CD4-positive, alpha-beta T cell treated with Interferon gamma for 1 hour (primary cell): ENCODE data around the gene MLLT10.
A peak's percentile ranks its signal among the peaks of the same experiment; 100 is the strongest.
"Not testable (repeated sequence)": the region's sequence is repeated elsewhere in the genome, so short reads cannot be mapped to it uniquely, and the experiment has no call there.

Source experiments
- DNase-seq: peaks from one replicate; pipeline ENCODE4 v3.0.0-alpha.2; 2020

Gene MLLT10

DNA sequence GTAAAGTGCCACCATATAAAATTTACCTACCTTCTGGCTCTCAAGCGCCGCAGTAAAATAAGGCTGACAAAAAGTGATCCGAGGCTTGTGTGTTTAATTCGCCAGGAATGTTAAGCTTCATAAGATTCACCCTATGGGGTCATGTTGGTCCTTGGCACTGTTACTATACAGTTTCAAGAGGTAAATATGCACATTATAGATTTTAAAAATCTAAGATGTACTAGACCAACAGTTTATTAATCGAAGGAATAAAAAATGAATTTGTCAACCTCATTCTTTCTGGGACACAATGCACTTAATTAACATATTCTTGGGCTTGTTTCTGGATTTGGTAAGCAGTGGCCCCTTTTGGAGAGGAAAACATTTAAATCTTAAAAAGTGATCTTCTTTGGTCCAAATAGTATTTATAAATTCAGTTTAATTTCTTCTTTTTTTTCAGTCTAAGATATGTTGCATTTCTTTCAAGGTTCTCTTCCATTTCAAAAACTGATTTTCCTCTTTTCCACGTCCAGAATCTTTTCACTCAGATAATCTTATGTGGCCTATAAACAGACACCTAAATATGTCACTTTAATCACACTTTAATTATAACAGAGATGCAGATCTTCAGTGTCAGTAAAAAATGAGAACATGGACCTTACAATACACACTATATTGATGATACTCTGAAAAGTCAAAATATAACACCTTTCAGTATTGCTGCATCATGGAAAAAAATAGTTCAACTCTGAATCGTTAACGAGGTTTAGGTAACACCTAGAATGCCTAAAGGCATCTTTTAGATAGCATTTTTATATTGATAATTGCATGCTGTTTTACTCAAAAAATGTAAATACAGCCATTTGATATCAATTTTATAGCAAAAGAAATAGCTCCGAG lies 4.8 kb upstream of the MLLT10 start:
- DNase-seq, result no peak

DNA sequence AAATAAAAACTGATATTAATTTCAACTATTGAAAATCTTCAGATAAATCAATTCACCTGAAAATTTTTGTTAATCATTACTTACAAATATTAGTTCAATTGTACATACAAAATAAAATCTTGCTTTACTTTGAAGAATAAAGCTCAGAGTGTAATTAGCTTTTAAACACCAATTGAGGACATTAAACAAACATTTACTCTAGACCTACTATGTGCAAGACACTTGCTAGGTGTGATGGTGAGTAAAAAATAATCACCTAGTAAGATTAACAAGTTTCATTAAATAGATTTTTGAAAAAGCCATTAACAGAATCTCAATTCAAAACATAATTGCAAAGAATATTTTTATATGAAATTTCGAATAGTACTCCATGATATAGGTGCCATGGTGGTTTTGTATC lies 3.9 kb upstream of the MLLT10 start:
- no peak for DNase-seq

DNA sequence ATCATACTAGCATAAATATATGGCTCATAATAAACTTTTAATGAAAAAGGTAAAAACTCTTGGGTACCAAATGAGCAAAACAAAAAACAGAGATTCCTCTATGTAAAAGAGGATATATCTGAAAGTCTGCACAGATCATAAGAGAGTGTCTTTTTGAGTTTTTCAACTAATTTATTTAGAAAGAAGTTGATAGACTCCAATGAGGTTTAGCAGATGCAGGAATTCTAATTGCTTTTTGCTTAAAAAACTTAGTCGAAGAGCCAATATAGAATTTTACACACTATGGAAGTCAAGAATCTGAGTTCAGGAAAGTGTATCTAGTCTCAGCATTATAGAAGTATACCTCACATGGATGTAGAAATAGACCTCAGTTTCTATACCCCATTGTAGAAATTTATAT lies 3.4 kb upstream of the MLLT10 start:
- no peak for DNase-seq

DNA sequence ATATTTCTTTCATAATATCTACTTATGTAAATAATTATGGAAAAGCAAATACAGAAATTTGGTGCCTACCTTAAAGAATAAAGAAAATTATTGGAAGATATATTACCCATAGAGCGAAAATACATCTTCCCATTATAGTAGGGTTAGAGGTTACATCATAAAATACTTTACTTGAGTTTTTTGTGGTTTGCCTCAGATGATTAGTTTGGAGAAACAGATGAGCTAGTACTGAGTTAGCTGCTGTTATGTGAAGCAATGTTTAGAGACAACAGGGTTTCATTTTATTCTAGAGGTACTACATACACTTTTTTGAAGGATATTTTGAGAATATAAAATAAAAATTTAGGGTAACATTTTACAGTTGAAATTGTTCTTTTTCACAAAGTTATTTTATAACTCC lies 2.9 kb upstream of the MLLT10 start:
- DNase-seq, result no peak

DNA sequence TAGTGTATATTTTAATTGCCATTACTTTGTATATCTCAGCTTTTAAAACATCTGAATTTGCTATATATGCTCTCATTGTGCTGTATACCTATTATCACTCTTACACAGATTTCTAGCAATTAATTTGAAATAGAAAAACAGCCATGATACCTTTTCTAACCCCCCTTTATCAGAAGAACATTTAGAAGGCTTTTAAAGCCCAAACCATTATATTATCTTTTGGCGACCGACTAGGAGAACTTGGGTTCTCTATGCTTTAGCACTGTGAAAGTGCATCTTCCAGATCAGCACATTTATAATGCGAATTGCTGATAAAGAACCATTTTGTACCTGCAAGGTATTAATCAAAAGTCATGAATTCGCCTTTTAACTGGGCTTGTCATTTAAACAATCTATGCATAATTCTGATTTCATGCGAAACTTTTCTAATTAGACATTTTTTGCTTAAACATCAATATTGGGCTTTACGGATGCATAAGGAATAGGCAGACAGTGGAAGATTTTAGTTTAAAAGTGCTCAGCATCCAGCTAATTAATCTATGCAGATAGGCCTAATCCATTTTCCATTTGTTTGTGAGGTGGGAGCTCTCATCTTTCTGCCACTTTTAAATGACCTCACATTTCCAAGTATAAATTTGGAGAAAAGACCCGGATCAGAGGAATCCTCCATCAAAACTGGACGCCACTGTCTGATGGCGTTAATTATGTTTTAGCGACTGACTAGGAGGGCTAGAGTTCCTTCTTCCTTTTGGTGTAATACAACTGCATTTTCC lies 1.2 kb upstream of the MLLT10 start:
- no peak for DNase-seq

DNA sequence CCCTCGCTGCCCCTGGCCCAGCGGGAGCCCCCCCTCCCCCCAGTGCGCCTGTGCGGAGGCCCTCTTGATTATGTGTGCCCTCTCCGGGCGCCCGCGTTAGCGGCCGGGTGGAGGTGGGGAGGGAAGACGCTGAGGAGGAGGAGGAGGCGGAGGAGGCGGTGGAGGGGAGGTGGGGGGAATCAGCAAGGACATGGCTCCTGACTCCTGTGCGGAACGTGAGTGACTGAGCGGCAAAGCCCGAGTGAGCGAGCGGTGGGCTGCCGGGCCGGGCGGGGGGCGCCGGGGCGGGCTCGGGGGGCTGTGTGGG lies 201 bp downstream of the MLLT10 start:
- DNase-seq, result no peak

DNA sequence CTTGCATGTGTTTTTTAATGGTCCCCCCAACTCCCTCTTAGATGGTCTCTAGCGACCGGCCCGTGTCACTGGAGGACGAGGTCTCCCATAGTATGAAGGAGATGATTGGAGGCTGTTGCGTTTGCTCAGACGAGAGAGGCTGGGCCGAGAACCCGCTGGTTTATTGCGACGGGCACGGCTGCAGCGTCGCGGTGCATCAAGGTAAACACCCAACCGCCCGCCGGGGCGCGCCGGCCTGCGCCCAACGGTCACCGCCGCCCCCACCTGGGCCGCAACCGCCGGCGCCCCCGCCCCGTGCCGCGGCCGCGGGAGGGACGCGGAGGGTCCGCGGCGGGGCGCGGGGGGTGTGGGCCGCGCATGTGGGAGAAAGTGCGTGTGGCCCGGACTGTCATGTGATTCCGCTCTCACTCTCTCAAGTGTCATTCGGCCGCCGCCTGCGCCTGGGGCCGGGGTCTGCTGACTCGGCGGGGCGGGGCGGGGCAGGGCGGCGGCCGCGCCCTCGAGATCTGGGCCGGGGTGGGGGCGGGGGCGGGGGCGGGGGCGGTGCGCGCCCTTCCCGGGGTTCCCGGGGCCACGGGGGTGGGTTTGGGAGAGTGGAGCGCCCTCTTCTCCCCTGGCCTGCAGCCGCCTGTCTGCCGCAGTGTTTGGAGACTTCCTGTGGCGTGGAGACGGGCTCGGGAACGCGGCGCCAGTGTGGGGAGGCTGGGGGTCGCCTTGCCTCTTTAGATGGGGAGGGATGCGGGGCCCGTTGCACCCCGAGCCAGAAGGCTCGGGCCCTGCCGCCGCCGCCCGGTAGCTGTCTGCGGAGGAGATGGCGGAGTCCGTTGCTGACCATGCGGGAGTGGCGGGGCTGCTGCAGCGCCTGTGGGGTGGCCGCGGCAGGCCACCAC lies 817 bp downstream of the MLLT10 start:
- peak; percentile 26 for DNase-seq

DNA sequence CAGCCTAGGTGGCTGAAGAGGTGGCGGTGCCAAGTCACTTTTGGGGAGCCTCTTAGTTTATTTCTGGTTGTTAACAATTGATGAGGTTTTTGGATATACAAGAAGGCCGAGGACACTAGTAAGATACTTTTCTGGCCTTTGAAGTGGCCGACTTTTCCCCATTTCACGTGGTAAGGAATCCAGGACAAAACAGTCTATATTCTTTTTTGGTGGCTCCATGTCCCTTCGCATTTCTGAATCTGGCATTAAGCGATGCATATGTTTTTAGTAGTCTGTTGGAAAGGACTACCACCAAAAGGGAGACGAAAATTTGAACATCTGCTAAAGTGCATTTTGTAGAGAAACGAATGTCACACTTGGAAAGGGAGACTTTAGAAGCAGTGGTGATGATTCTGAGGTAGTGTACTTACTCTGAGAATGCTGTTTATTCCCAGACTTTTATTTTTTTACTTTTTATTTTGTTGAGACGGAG lies 1.5 kb downstream of the MLLT10 start:
- DNase-seq, result no peak

DNA sequence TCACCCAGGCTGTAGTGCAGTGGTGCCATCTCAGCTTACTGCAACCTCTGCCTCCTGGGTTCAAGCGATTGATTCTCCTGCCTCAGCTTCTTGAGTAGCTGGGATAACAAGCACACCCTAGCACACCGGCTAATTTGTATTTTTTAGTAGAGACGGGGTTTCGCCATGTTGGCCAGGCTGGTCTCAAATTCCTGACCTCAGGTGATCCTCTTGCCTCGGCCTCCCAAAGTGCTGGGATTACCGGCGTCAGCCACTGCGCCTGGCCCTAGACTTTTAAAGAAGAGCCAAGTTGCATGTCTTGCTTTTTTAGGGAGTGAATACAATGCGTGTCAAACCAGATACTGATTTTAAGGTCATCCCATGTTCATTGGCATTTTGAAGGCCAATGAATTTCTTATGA lies 1.9 kb downstream of the MLLT10 start:
- not testable (repeated sequence) for DNase-seq

DNA sequence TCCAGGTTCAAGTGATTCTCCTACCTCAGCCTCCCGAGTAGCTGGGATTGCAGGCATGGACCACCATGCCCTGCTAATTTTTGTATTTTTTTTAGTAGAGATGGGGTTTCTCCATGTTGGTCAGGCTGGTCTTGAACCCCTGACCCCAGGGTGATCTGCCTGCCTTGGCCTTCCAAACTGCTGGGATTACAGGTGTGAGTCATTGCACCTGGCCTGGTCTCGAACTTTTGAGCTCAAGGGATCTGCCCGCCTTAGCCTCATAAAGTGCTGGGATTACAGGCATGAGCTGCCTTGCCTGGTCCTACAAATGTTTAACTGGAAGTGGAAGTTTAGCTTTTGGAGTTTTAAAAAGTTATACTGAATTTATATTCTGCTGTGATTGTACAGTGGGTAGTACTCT lies 2.8 kb downstream of the MLLT10 start:
- DNase-seq, result no peak

DNA sequence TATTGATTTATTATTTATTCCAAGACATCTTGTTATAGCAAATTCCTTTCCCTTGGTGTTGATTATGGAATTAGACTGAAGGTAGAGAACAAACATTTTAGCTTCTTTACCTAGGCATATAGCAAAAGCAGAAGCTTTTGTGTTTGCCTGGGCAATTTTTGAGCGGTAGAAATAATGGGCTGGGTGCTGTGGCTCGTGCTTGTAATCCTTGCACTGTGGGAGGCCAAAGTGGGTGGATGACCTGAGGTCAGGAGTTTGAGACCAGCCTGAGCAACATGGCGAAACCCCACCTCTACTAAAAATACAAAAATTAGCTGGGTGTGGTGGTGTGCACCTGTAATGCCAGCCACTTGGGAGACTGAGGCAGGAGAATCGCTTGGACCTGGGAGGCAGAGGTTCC lies 6.7 kb downstream of the MLLT10 start:
- not testable (repeated sequence) for DNase-seq

DNA sequence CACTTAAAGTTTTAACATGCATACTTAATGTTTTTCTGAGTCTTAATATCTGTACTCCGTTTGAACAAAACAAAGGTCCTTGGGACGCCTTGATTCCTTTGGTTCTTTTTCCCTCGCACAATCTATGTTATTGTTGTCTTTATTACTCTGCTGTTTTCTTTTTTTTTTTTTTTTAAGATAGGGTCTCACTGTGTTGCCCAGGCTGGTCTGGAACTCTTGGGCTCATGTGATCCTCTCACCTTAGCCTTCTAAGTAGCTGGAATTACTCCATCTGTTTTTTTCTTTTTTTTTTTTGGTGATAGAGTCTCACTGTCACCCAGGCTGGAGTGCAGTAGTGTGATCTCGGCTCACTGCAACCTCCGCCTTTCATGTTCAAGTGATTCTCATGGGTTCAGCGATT lies 13.2 kb downstream of the MLLT10 start:
- no peak for DNase-seq

DNA sequence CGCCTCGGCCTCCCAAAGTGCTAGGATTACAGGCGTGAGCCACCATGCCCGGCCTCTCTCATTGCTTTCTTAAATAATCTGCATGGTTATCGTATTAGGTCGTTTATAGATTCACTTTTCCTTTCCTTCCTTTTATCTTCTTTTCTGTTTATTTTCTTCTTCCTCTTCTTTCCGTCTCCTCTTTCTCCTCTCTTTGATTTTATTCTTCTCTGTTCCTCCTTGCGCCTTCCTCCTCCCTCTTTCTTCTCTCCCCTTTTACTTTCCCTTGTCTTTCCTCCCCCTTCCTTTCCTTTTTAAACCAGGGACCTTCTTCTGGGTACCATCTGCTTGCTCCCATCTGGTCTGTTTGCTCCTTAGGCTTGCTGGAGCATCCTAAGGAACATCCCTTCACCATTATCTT lies 18.6 kb downstream of the MLLT10 start:
- no peak for DNase-seq

DNA sequence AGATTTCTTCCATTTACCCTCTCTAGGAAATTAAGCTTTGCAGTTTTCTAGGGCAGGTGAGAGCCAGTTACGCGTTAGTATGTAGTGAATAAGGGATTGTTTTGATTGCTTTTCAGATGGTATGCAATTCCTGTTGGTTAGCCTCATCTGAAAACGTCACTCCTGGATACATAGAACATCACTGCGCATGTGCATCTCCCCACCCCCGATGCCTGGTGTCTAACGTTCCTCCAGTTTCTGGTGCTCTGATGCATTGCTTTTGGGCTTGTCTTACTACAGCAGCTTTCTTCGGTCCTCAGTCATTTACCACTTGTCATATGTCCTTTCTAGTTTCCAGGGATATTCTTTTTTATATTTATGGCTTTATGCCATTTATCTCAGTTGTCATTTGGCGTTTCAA lies 22.5 kb downstream of the MLLT10 start:
- no peak for DNase-seq

DNA sequence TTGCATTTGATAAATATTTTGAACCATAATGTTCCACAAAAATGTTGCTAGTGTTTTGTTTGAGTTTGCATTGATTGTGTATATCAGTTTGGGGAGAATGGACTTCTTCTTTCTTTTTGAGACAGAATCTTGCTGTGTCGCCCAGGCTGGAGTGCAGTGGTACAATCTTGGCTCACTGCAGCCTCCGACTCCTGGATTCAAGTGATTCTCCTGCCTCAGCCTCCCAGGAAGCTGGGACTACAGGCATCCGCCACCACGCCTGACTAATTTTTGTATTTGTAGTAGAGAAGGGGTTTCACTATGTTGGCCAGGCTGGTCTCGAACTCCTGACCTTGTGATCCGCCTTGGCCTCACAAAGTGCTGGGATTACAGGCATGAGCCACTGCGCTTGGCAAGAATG lies 25.0 kb downstream of the MLLT10 start:
- not testable (repeated sequence) for DNase-seq

DNA sequence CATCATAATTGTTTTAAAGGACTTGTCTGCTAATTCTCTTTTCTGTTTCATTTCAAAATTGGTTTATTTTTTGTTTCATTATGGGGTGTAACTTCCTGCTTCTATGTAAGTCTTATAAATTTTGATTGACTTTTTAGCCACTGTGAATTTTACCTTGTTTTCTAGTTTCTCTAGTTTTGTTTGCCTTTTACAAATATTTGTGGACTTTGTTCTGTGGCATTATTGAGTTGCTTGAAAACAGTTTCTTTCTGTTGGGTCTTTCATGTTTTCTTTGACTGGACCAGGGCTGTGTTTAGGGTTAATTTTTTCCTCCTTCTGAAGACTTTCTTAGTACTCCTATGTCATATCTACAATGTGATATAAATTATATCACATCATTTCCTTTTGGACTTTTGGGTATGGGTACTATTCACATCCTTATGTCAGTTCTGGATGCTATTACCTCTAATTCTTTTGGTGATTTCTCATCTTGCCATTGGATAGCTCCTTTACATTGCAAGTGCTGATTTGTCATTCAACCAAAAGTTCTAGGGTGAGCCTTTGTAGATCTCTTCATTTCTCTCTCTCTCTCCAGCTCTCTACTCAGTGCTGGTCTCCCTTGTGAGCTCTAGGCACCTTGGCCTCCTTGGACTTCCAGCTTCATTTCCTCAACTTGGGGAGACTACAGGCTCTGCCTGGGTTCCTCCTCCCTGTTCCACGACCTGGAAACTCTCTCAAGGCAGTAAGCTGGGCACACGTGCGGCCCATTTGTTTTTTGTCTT lies 36.9 kb downstream of the MLLT10 start:
- DNase-seq, result no peak

DNA sequence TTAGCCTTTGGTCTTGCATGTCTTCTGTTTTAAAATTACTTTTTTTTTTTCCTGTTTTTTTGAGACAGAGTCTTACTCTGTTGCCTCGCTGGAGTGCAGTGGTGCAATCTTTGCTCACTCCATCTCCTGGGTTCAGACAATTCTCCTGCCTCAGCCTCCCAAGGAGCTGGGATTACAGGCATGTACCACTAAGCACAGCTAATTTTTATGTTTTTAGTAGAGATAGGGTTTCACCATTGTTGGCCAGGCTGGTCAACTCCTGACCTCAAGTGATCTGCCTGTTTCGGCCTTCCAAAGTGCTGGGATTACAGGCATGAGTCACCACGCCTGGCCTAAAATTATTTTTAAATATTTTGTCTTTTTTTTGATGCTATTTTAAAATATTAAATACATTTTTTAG lies 38.5 kb downstream of the MLLT10 start:
- no peak for DNase-seq

DNA sequence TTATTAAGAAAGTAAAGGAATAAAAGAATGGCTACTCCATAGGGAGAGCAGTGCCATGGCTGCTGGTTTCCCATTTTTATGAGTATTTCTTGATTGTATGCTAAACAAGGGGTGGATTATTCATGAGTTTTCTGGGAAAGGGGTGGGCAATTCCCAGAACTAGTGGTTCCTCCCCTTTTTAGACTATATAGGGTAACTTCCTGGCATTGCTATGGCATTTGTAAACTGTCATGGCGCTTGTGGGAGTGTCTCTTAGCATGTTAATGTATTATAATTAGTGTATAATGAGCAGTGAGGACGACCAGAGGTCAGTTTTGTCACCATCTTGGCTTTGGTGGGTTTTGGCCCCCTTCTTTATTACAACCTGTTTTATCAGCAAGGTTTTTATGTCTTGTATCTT lies 40.5 kb downstream of the MLLT10 start:
- not testable (repeated sequence) for DNase-seq

DNA sequence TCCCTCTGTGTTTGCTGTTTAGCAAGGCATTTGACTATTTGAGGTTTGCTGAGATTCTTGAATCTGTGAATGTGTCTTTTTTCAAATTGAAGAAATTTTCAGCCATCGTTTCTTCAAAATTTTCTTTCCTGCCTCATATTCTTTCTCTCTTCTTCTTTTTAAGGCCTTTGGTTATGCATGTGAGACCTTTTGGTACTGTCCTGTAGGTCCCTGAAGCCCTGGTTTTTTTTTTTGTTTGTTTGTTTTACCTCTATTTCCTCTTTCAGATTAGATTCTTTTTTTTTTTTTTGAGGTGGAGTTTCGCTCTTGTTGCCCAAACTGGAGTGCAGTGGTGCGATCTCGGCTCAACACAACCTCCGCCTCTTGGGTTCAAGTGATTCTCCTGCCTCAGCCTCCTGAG lies 45.3 kb downstream of the MLLT10 start:
- DNase-seq, result no peak

DNA sequence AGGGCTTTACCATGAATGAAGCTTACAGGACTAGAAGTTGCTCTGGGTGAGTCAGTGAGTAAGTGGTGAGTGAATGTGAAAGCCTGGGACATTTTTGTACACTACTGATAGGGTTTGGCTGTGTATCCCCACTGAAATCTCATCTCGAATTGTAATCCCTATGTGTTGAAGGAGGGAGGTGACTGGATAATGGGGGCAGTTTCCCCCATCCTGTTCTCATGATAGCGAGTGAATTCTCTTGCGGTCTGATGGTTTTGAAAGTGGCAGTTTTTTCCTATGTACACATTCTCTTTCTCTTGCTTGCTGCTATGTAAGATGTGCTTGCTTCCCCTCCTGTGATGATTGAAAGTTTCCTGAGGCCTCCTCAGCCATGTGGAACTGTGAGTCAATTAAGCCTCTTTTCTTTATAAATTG lies 47.4 kb downstream of the MLLT10 start:
- DNase-seq, result not testable (repeated sequence)

DNA sequence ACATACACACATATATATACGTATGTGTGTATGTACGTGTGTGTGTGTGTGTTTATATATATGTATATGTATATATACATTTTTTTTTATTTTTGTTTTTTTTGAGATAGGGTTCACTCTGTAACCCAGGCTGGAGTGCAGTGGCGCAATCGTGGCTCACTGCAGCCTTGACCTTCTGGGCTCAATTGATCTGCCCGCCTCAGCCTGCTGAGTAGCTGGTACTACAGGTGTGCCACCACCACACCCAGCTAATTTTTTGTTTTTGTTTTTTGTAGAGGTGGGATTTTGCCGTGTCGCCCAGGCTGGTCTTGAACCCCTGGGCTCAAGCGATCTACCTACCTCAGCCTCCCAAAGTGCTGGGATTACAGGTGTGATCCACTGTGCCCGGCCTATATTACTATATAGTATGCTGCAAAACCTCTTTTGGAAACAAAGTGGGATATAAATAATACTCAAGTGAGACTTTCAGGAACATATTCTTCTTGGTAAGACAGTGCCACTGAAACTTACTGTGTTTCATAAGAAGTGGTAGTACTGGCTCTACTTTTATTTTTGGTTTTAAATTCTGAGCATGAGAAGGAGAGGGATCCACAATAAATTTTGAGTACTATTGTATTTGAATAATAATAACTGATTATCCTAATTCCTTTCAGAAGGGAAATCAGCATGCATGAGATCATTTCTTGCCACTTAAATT lies 51.0 kb downstream of the MLLT10 start:
- DNase-seq, result no peak

DNA sequence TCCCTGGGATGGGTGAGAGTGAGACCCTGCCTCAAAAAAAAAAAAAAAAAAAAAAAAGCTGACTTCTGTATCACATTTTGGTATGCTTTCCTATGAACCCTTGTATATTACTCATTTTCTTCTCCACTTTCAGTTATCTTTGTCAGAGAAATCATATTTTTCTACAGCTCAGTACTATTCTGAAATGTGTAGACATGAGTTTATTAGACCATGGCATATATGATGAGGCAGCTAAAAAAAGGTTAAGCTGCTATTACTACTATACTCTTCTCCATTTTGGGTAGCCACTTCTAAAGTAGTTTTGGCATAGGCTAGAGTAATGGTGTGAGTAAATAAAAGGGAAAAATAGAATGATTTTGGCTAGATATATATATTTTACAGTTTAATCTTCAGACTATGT lies 53.4 kb downstream of the MLLT10 start:
- no peak for DNase-seq
